NCI-H2107 treated with DMSO at 0.1 percent for 48 hours (cell line): ENCODE measurements around the gene DEFB123.
"Not testable (repeated sequence)": the region's sequence is repeated elsewhere in the genome, so short reads cannot be mapped to it uniquely, and the experiment has no call there.

ENCODE experiments used
- DNase-seq: peaks from one replicate; lab custom pipeline; 2025; ENCODE audit not compliant: unreplicated experiment; lab: John Stamatoyannopoulos, UW

Gene DEFB123

DNA sequence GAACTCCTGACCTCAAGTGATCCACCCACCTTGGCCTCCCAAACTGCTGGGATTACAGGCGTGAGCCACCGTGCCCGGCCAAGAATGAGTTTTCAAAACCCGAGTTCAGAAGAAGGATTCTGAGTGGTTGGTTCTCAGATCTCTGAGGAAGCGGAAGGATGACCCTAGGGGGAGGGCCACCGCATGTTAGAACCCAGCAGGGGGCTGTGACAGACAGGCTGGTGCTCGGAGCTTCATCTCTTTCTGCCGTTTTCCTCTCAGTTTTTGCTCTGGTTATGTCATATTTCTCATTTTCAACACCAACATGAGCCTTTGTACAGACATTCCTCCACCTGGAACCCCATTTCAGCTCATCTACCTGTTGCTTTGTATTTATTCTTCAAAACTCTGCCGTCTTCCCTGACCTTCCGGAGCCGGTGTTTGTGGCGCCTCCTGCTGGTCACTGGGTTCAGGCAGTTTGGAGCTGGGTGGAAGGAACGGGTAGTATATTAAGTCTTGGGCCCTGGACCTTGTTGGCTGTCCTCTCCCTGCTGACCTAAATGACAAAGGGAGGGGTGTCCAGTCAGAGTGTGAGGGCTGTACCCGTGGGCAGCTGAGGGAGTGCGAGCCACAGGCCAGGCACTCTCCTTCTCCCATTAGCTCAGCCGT lies at the start of gene DEFB123:
Gene DEFB123 (plus strand): TSS at position 621 of the 648 bp plus-strand sequence. CDS start 67 bp downstream, outside the sequence.
- no peak for DNase-seq

GRCh38 chr20:31392836-31393235 lies 47.6 kb upstream of the DEFB123 start:
- no peak for DNase-seq

DNA sequence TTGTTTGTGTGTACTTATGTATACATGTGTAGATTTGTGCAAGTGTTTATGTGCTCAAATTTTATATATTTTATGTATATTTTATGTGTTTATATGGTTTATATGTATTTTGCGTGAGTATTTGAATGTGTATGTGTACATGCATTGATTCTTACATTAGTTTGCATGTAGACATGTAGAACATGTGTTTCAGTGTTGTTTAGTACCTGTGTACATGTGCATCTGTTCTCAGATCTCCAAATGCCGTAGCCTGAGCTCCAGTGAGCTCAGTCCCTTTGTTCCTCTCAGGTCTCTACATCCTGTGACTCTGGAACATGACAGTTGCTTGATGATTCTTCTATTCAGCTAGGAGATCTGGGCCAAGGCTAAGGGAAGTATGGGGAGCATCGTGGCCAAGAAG lies 45.5 kb upstream of the DEFB123 start:
- DNase-seq = no peak

DNA sequence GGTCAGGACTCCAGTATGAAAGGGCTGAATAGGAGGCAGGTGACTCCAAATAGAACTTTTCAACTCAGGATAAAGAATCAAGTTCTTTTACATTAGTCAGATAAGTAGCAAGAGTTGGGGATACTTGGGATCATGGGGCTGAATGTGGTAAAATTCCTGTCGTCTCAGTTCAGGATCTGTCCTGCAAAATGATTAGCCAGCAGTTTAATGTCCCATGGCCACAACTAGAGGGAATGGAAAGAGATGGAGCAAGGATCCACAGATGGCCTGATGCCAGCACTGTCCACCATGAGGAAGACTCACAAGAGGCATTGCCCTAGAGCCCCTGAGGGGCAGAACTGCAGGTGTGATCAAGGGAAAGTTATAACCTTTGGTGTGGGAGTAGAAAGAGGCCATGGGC lies 36.5 kb upstream of the DEFB123 start:
- DNase-seq = no peak

DNA sequence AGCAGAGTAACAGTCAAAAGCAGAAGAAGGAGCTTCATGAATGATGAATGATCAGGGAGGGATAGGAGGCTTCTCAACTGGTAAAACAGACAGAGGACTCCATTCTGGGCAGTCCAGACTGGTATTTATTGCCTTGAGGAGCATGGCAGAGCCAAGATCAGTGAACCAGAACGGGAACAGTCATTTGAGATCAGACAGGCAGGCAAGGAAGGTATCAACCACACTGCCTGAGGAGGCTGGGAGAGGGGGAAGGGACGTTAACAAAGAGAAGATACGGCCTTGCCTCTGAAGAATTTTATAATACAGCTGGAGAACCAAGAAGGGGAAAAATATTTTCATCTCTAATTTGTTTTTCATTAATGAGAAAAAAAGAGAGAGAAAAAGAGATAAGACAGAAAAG lies 34.3 kb upstream of the DEFB123 start, which contains the start of gene DEFB121:
Gene DEFB121 (minus strand): TSS at position 101 of the 400 bp plus-strand sequence. CDS start 63 bp downstream, at position 38.
- DNase-seq = no peak

- no peak for DNase-seq
Measured at GRCh38 chr20:31410011-31410410, 30.4 kb upstream of the DEFB123 start.

DNA sequence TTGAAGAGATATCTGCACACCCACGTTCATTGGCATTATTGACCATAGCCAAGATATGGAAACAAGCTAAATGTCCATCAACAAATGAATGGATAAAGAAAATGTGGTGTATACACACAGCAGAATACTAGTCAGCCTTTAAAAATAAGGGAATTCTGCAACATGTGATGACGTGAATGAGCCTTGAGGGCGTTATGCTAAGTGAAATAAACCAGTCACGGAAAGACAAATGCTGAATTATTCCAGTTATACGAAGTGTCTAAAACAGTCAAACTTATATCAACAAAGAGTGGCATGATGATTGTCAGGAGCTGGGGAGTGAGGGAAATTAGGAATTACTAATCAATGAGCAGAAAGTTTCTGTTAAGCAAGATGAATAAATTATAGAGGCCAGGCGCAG lies 26.1 kb upstream of the DEFB123 start:
- DNase-seq = no peak

DNA sequence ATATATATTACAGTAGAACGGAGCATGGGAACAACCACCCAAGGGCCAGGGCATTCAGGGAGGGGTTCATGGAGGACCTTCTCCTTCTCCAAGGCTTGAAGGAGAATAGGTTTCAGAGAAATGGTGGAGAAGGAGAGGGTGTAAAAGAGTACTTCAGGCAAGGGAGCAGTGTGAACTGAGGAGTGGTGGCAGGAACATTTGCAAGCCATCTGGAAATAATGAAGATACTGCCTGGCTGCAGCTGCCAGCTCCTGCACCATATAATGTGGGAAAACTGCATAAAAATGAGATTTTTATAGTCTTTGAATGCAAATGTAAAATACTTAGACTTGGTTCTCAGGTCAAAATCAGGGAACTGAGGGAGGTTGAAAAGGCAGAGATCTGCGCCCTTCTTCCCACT lies 24.8 kb upstream of the DEFB123 start:
- no peak for DNase-seq

- no peak for DNase-seq
Measured at GRCh38 chr20:31418307-31418706, 22.1 kb upstream of the DEFB123 start.

GRCh38 chr20:31425797-31426196 lies 14.6 kb upstream of the DEFB123 start:
- no peak for DNase-seq

DNA sequence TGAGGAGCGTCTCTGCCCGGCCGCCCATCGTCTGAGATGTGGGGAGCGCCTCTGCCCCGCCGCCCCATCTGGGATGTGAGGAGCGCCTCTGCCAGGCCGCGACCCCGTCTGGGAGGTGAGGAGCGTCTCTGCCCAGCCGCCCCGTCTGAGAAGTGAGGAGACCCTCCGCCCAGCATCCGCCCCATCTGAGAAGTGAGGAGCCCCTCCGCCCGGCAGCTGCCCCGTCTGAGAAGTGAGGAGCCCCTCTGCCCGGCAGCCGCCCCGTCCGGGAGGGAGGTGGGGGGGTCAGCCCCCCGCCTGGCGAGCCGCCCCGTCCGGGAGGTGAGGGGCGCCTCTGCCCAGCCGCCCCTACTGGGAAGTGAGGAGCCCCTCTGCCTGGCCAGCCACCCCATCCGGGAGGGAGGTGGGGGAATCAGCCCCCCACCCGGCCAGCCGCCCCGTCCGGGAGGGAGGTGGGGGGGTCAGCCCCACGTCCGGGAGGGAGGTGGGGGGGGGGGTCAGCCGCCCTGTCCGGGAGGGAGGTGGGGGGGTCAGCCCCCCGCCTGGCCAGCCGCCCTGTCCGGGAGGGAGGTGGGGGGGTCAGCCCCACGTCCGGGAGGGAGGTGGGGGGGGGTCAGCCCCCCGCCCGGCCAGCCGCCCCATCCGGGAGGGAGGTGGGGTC lies 13.4 kb upstream of the DEFB123 start:
- DNase-seq = not testable (repeated sequence)

DNA sequence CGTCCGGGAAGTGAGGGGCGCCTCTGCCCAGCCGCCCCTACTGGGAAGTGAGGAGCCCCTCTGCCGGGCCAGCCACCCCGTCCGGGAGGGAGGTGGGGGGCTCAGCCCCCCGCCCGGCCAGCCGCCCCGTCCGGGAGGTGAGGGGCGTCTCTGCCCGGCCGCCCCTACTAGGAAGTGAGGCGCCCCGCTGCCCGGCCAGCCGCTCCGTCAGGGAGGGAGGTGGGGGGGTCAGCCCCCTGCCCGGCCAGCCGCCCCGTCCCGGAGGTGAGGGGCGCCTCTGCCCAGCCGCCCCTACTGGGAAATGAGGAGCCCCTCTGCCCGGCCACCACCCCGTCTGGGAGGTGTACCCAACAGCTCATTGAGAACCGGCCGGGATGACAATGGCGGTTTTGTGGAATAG lies 12.9 kb upstream of the DEFB123 start:
- not testable (repeated sequence) for DNase-seq

- DNase-seq = no peak
Measured at GRCh38 chr20:31430568-31431115, 9.8 kb upstream of the DEFB123 start.

DNA sequence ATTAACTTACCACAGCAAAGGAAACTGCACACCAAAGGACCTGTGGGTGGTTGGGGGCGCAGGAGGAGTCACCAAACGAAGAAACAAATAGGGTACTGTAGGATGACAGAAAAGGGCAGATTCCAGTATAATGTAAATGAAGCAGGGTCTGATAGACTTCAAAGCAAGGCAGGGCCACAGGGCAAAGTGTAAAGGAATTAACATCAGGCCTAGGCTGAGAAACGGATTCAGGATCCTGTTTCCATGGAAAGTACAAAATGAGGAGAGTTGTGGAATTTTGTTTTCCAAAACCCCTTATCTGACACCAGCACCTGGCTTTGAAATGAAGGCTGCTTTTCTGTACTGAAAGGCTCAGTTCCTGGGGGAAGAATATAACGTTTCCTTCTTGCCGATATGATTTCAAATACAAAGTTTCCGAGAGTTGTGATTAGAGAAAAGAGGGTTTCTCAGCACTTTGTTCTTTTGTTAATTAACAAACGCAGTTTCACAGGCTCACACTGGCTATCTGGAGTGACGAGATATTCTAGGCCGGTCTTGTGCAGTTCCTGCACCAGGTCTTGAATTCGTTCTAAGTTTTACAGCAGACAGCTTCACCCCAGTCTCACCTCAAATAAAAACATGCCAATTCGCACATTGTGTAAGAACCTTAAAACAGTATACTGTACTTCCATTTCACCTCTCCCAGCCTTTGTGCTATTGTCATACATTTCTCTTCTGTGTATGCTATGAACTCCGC lies 5.8 kb downstream of the DEFB123 start:
- DNase-seq = no peak

GRCh38 chr20:31449511-31450414 lies 9.3 kb downstream of the DEFB123 start:
- no peak for DNase-seq

DNA sequence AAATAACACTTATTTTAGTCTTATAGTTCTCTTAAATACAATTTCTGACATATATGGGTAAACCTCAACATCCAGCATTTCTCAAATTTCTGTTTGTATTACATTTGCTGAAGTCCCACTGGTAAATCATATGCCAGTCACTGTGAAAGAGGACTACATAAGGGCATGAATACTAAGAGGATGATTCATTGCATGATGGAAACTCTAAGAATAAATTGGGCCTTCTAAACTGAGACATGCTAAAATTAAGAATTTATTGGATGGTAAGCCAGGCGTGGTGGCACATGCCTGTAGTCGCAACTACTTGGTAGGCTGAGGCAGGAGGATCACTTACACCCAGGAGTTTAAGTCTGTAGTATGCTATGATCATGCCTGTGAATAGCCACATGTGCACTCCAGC lies 12.1 kb downstream of the DEFB123 start:
- no peak for DNase-seq

- DNase-seq = no peak
Measured at GRCh38 chr20:31454361-31454760, 13.9 kb downstream of the DEFB123 start.

DNA sequence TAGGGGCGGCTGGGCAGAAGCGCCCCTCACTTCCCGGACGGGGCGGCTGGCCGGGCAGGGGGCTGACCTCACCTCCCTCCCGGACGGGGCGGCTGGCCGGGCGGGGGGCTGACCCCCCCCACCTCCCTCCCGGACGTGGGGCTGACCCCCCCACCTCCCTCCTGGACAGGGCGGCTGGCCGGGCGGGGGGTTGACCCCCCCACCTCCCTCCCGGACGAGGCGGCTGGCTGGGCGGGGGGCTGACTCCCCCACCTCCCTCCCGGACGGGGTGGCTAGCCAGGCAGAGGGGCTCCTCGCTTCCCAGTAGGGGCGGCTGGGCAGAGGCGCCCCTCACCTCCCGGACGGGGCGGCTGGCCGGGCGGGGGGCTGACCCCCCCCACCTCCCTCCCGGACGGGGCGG lies 30.5 kb downstream of the DEFB123 start:
- DNase-seq = not testable (repeated sequence)

- DNase-seq = no peak
Measured at GRCh38 chr20:31472395-31473330, 32.2 kb downstream of the DEFB123 start.
